Measurements from ENCODE around the gene NCOA5. TPM values are rescaled to one million over a fixed set of nuclear protein-coding genes. Genes with fewer than 3 reads are reported as not detected.

The NCOA5 gene
- total RNA-seq, 6 donors from 2014 or later: 17.1 to 48.2 (median 30.2) TPM

GRCh38 chr20:46054606-46055005 is 35.2 kb downstream of the NCOA5 start:
- peaks cover 0 to 12% (median 4%) of the 10 kb centered on the region in 4 donors for H3K27me3 ChIP-seq
- TF ChIP-seq POLR2A (IDR thresholded peaks at IDR 0.05) (no peak), EP300 (IDR thresholded peaks at IDR 0.05) (no peak), POLR2AphosphoS5 (IDR thresholded peaks at IDR 0.05) (no peak)
- TF ChIP-seq, protein P1, sequence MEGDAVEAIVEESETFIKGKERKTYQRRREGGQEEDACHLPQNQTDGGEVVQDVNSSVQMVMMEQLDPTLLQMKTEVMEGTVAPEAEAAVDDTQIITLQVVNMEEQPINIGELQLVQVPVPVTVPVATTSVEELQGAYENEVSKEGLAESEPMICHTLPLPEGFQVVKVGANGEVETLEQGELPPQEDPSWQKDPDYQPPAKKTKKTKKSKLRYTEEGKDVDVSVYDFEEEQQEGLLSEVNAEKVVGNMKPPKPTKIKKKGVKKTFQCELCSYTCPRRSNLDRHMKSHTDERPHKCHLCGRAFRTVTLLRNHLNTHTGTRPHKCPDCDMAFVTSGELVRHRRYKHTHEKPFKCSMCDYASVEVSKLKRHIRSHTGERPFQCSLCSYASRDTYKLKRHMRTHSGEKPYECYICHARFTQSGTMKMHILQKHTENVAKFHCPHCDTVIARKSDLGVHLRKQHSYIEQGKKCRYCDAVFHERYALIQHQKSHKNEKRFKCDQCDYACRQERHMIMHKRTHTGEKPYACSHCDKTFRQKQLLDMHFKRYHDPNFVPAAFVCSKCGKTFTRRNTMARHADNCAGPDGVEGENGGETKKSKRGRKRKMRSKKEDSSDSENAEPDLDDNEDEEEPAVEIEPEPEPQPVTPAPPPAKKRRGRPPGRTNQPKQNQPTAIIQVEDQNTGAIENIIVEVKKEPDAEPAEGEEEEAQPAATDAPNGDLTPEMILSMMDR (IDR thresholded peaks at IDR 0.05): no peak
- no peaks in the 10 kb centered on the region for H3K9me3 ChIP-seq
- 43 to 63% methylated on average over 6 of the region's 6 CpGs for WGBS, 2 donors
- H3K4me3 ChIP-seq: no peak overlapping the region
- peaks cover 16 to 27% (median 21%) of the 10 kb centered on the region in 4 donors for H3K4me1 ChIP-seq
- ATAC-seq (ENCODE audit: low FRiP score in 2 of 2) (no peak), DNase-seq (no peak)
- no peak overlapping the region for H3K27ac ChIP-seq
- no peaks in the 10 kb centered on the region for H3K36me3 ChIP-seq

GRCh38 chr20:46053416-46053815 is 36.3 kb downstream of the NCOA5 start:
- Histone ChIP-seq H3K36me3 (no peaks in the 10 kb centered on the region), H3K27me3 (peaks cover 0 to 12% (median 4%) of the 10 kb centered on the region in 4 donors), H3K4me3 (no peak overlapping the region), H3K9me3 (no peaks in the 10 kb centered on the region), H3K27ac (no peak overlapping the region), H3K4me1 (peaks cover 8 to 16% (median 12%) of the 10 kb centered on the region in 4 donors)
- no peak for TF ChIP-seq POLR2AphosphoS5 (IDR thresholded peaks at IDR 0.05)
- TF ChIP-seq, protein P1 (IDR thresholded peaks at IDR 0.05): no peak
- TF ChIP-seq EP300 (IDR thresholded peaks at IDR 0.05): no peak
- ATAC-seq (ENCODE audit: low FRiP score in 2 of 2) (no peak), DNase-seq (no peak)
- 90 to 96% methylated on average over 7 to 8 of the region's 8 CpGs for WGBS, 2 donors

GRCh38 chr20:46051556-46052308 is 38.0 kb downstream of the NCOA5 start:
- Histone ChIP-seq H3K27ac (no peak overlapping the region), H3K4me1 (no peaks in the 10 kb centered on the region), H3K9me3 (no peaks in the 10 kb centered on the region), H3K4me3 (no peak overlapping the region), H3K27me3 (no peaks in the 10 kb centered on the region), H3K36me3 (no peaks in the 10 kb centered on the region)
- 66 to 72% methylated on average over 8 to 14 of the region's 19 CpGs for WGBS, 2 donors
- TF ChIP-seq POLR2AphosphoS5 (IDR thresholded peaks at IDR 0.05) (no peak), POLR2A (IDR thresholded peaks at IDR 0.05) (no peak), EP300 (IDR thresholded peaks at IDR 0.05) (no peak)
- TF ChIP-seq, protein P1 (IDR thresholded peaks at IDR 0.05): no peak
- DNase-seq: peak in 1 of 2 donors; percentile 28
- ATAC-seq (ENCODE audit: low FRiP score in 2 of 2): no peak

- TF ChIP-seq, protein P1 (IDR thresholded peaks at IDR 0.05): no peak
- TF ChIP-seq EP300 (IDR thresholded peaks at IDR 0.05): no peak
- no peak for TF ChIP-seq POLR2AphosphoS5 (IDR thresholded peaks at IDR 0.05)
- TF ChIP-seq POLR2A (IDR thresholded peaks at IDR 0.05): no peak
- no peaks in the 10 kb centered on the region for H3K27me3 ChIP-seq
- no peak for DNase-seq
These were observed 38.9 kb downstream of the NCOA5 start for GRCh38 chr20:46050885-46051284.

GRCh38 chr20:46050444-46050843 is 39.3 kb downstream of the NCOA5 start:
- Histone ChIP-seq H3K4me1 (no peaks in the 10 kb centered on the region), H3K27me3 (no peaks in the 10 kb centered on the region), H3K36me3 (no peaks in the 10 kb centered on the region), H3K27ac (no peak overlapping the region), H3K9me3 (no peaks in the 10 kb centered on the region), H3K4me3 (no peak overlapping the region)
- ATAC-seq (ENCODE audit: low FRiP score in 2 of 2) (no peak), DNase-seq (no peak)
- TF ChIP-seq POLR2AphosphoS5 (IDR thresholded peaks at IDR 0.05) (no peak), EP300 (IDR thresholded peaks at IDR 0.05) (no peak), POLR2A (IDR thresholded peaks at IDR 0.05) (no peak)
- TF ChIP-seq, protein P1 (IDR thresholded peaks at IDR 0.05): no peak
- WGBS, 2 donors: 63 to 70% methylated on average over 10 of the region's 10 CpGs

More at GRCh38 chr20:46050885-46051284, 38.9 kb downstream of the NCOA5 start:
- Histone ChIP-seq H3K27ac (no peak overlapping the region), H3K4me1 (no peaks in the 10 kb centered on the region), H3K4me3 (no peak overlapping the region), H3K36me3 (no peaks in the 10 kb centered on the region), H3K9me3 (no peaks in the 10 kb centered on the region)
- no peak for ATAC-seq (ENCODE audit: low FRiP score in 2 of 2)
